Endothelial cell (in vitro differentiated cells): ENCODE results near the gene CAPN8. TPM values are rescaled to one million over a fixed set of nuclear protein-coding genes. Genes with fewer than 3 reads are reported as not detected.
"Not testable (repeated sequence)": the region's sequence is repeated elsewhere in the genome, so short reads cannot be mapped to it uniquely, and the experiment has no call there.

Experiments
- DNase-seq: peaks from one replicate; pipeline ENCODE4 v3.0.0; 2021; ENCODE audit warnings: low spot score
- H3K27ac Mint-ChIP-seq: one replicate; pipeline ENCODE4 v1.8.0; 2021; ENCODE audit warnings: mixed read lengths, inconsistent platforms; ENCODE audit not compliant: unreplicated experiment
- H3K27me3 Mint-ChIP-seq: one replicate; pipeline ENCODE4 v1.8.0; 2021; ENCODE audit warnings: mild to moderate bottlenecking, moderate library complexity, mixed read lengths, inconsistent platforms; ENCODE audit not compliant: unreplicated experiment
- H3K36me3 Mint-ChIP-seq: one replicate; pipeline ENCODE4 v1.8.0; 2021; ENCODE audit warnings: mild to moderate bottlenecking, low read depth, mixed read lengths, inconsistent platforms; ENCODE audit not compliant: unreplicated experiment
- H3K4me1 Mint-ChIP-seq: one replicate; pipeline ENCODE4 v1.8.0; 2021; ENCODE audit warnings: mild to moderate bottlenecking, mixed read lengths, inconsistent platforms; ENCODE audit not compliant: unreplicated experiment
- H3K4me3 Mint-ChIP-seq: one replicate; pipeline ENCODE4 v1.8.0; 2021; ENCODE audit warnings: mild to moderate bottlenecking, mixed read lengths, inconsistent platforms; ENCODE audit not compliant: unreplicated experiment
- H3K9me3 Mint-ChIP-seq: one replicate; pipeline ENCODE4 v1.8.0; 2021; ENCODE audit warnings: mixed read lengths, inconsistent platforms; ENCODE audit not compliant: unreplicated experiment
- total RNA-seq: library from RNA; stranded (reverse); fragmentation: NEBNext Ultra II Directional; extraction: Animal tissue kit (Norgen Biotek cat#: 25700); gene quantifications from one replicate; pipeline ENCODE4 v1.2.1, GENCODE V29; 2021; ENCODE audit not compliant: unreplicated experiment
- TF ChIP-seq, protein P1 (sequence below): fragments of 200-600 bp; sonication (generic); IDR thresholded peaks from one replicate; pipeline ENCODE4 v1.5.0; 2021; ENCODE audit warnings: antibody characterized with exemption; ENCODE audit not compliant: unreplicated experiment

CAPN8 gene
- total RNA-seq, 1 donor from 2014 or later: 0.13 TPM

DNA sequence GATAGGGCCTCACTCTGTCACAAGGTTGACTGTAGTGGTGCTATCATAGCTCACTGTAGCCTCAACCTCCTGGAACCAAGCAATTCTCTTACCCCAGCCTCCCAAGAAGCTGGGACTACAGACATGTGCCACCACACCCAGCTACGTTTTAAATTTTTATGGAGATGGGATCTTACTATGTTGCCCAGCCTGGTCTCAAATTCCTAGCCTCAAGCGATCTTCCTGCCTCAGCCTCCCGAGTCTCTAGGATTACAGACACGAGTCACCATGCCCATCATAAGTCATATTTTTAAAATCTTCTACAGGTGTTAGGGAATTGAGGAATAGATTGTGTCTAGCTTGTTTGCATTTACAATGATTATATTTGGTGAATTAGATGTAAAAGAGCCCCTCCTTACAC is 145.3 kb downstream of the CAPN8 start:
- no peak for DNase-seq
- H3K4me1 Mint-ChIP-seq: no peaks in the 10 kb centered on the region
- no peaks in the 10 kb centered on the region for H3K9me3 Mint-ChIP-seq
- no peaks in the 10 kb centered on the region for H3K27me3 Mint-ChIP-seq
- H3K36me3 Mint-ChIP-seq: peaks cover 3% of the 10 kb centered on the region
- no peak overlapping the region for H3K27ac Mint-ChIP-seq
- H3K4me3 Mint-ChIP-seq: no peak overlapping the region
- TF ChIP-seq, protein P1, sequence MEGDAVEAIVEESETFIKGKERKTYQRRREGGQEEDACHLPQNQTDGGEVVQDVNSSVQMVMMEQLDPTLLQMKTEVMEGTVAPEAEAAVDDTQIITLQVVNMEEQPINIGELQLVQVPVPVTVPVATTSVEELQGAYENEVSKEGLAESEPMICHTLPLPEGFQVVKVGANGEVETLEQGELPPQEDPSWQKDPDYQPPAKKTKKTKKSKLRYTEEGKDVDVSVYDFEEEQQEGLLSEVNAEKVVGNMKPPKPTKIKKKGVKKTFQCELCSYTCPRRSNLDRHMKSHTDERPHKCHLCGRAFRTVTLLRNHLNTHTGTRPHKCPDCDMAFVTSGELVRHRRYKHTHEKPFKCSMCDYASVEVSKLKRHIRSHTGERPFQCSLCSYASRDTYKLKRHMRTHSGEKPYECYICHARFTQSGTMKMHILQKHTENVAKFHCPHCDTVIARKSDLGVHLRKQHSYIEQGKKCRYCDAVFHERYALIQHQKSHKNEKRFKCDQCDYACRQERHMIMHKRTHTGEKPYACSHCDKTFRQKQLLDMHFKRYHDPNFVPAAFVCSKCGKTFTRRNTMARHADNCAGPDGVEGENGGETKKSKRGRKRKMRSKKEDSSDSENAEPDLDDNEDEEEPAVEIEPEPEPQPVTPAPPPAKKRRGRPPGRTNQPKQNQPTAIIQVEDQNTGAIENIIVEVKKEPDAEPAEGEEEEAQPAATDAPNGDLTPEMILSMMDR: no peak

DNA sequence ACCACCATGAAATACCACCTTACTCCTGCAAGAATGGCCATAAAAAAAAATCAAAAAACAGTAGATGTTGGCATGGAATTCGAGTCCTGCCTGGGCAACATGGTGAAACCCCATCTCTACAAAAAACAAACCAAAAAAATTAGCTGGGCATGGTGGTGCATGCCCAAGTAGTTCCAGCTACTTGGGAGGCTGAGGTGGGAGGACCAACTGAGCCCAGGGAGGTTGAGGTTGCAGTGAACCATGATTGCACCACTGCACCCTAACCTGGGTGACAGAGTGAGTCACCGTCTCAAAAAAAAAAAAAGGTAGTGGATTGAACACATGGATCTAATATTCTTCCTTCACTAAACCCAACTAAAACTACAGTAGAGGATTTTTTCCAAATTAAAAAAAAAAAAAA is 146.4 kb downstream of the CAPN8 start:
- H3K4me3 Mint-ChIP-seq: no peak overlapping the region

DNA sequence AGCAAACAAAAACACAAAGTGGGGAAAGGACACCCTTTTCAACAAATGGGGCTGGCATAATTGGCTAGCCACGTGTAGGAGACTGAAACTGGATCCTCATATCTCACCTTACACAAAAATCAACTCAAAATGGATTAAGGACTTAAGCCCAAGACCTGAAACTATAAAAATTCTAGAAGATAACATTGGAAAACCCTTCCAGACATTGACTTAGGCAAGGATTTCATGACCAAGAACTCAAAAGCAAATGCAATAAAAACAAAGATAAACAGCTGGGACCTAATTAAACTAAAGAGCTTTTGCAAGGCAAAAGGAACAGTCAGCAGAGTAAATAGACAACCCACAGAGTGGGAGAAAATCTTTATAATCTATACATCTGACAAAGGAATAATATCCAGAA is 146.9 kb downstream of the CAPN8 start:
- not testable (repeated sequence) for H3K27me3 Mint-ChIP-seq, H3K27ac Mint-ChIP-seq, H3K4me3 Mint-ChIP-seq, H3K36me3 Mint-ChIP-seq, H3K4me1 Mint-ChIP-seq, H3K9me3 Mint-ChIP-seq, DNase-seq

More for the DNA sequence above, 146.4 kb downstream of the CAPN8 start:
- TF ChIP-seq, protein P1: no peak
- no peak for DNase-seq
- Mint-ChIP-seq H3K9me3 (no peaks in the 10 kb centered on the region), H3K36me3 (peaks cover 3% of the 10 kb centered on the region), H3K27ac (no peak overlapping the region), H3K4me1 (no peaks in the 10 kb centered on the region), H3K27me3 (no peaks in the 10 kb centered on the region)

DNA sequence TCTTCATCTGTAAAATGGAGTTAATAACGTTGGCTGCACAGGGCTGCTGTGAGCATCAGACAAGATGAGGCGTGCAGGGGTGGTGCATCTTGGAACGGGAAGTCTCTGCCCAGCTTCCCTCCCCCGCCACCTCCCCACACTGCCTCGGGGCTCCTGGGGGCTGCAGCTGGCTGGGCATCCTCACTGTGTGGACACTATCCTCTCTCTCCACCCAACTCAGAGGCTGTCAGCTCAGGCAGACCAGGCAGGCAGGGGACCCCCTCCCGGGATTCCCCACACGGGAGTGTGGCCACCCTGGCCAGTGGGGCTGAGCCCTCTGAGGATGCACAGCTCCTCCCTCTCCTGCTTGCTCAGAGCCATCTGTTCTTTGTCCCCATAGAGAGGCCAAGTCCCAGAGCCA is 149.6 kb downstream of the CAPN8 start:
- H3K27me3 Mint-ChIP-seq: no peaks in the 10 kb centered on the region
- TF ChIP-seq, protein P1: no peak
- no peak overlapping the region for H3K27ac Mint-ChIP-seq

DNA sequence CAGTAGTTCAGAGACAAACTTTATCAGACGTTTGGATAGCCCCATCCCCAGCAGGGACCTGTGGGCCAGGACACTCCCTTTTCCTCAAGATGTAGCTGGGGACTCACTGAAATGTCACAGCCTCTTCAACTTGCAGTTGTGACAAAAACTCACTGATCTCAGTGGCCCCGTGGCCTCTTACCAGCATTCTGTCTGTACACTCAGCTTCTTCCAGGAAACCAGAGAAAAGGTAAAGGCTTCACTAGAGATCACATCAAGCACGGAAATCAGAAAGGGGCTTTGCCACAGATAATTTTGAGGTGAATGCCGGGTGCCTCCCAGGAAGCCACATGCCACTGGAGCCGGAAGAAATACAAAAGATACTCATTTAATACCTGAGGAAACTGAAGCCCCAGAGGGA is 150.1 kb downstream of the CAPN8 start:
- no peak overlapping the region for H3K27ac Mint-ChIP-seq
- H3K36me3 Mint-ChIP-seq: peaks cover 3% of the 10 kb centered on the region
- TF ChIP-seq, protein P1: no peak
- no peaks in the 10 kb centered on the region for H3K27me3 Mint-ChIP-seq
- H3K4me3 Mint-ChIP-seq: no peak overlapping the region
- no peak for DNase-seq
- H3K4me1 Mint-ChIP-seq: no peaks in the 10 kb centered on the region
- no peaks in the 10 kb centered on the region for H3K9me3 Mint-ChIP-seq

More for the DNA sequence above, 149.6 kb downstream of the CAPN8 start:
- H3K4me3 Mint-ChIP-seq: no peak overlapping the region
- no peaks in the 10 kb centered on the region for H3K4me1 Mint-ChIP-seq
- H3K36me3 Mint-ChIP-seq: peaks cover 3% of the 10 kb centered on the region
- no peaks in the 10 kb centered on the region for H3K9me3 Mint-ChIP-seq
- DNase-seq: no peak

DNA sequence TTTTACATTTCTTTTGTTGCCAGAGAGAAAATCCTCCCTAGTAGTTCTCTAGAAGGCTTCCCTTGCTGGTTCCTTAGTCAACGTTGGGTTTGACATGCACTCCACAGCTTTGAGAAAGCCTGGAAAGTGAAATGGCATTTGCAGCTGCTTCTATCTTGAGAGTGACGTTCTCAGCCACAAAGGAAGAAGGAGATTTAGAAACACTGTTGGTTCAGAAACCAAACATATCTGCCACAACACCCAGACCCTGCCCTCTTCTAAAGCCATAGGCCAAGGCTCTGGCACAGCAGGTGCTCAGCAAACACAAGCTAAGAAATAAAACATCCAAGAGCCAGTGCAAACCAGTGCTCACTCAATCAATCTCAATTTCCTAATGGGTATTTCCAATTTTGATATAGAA is 150.9 kb downstream of the CAPN8 start:
- no peak for DNase-seq
- Mint-ChIP-seq H3K4me1 (no peaks in the 10 kb centered on the region), H3K27me3 (no peaks in the 10 kb centered on the region), H3K4me3 (no peak overlapping the region), H3K9me3 (no peaks in the 10 kb centered on the region), H3K27ac (no peak overlapping the region), H3K36me3 (peaks cover 3% of the 10 kb centered on the region)
- TF ChIP-seq, protein P1: no peak
